H9 (cell line): ENCODE measurements around the gene RXFP1. TPM values are rescaled to one million over a fixed set of nuclear protein-coding genes. Genes with fewer than 3 reads are reported as not detected.

Experiments
- DNase-seq: peaks from one replicate; pipeline ENCODE4 v3.0.0-alpha.2; 2017
- H2AFZ ChIP-seq: one replicate; pipeline ENCODE4 v1.6.1; 2013; ENCODE audit warnings: mild to moderate bottlenecking, low read length, control low read depth, moderate library complexity
- H2AK5ac ChIP-seq: 2 replicates; pipeline ENCODE4 v1.6.1; 2013; ENCODE audit warnings: low read length, control low read depth, mixed read lengths; ENCODE audit not compliant: insufficient read length
- H2BK120ac ChIP-seq: one replicate; pipeline ENCODE4 v1.6.1; 2013; ENCODE audit warnings: low read depth, mild to moderate bottlenecking, low read length, control low read depth, inconsistent platforms; ENCODE audit not compliant: poor library complexity, severe bottlenecking
- H2BK12ac ChIP-seq: 2 replicates; pipeline ENCODE4 v1.6.1; 2013; ENCODE audit warnings: low read length, control low read depth, mixed read lengths, low read depth; ENCODE audit not compliant: insufficient read length
- H2BK15ac ChIP-seq: 2 replicates; pipeline ENCODE4 v1.6.1; 2013; ENCODE audit warnings: low read depth, low read length, control low read depth
- H2BK20ac ChIP-seq: one replicate; pipeline ENCODE4 v1.6.1; 2013; ENCODE audit warnings: low read depth, mild to moderate bottlenecking, low read length, control low read depth, inconsistent platforms; ENCODE audit not compliant: poor library complexity, severe bottlenecking
- H2BK5ac ChIP-seq: 2 replicates; pipeline ENCODE4 v1.6.1; 2013; ENCODE audit warnings: low read length, control low read depth, mixed read lengths; ENCODE audit not compliant: insufficient read length
- H3K14ac ChIP-seq: 2 replicates; pipeline ENCODE4 v1.6.1; 2013; ENCODE audit warnings: low read length, control low read depth; ENCODE audit not compliant: insufficient read depth
- H3K18ac ChIP-seq: 2 replicates; pipeline ENCODE4 v1.6.1; 2013; ENCODE audit warnings: low read depth, mild to moderate bottlenecking, mixed read lengths, low read length, control low read depth; ENCODE audit not compliant: insufficient read length
- H3K23ac ChIP-seq: 2 replicates; pipeline ENCODE4 v1.6.1; 2013; ENCODE audit warnings: low read length, control low read depth, mixed read lengths, low read depth; ENCODE audit not compliant: insufficient read length
- H3K23me2 ChIP-seq: 2 replicates; pipeline ENCODE4 v1.6.1; 2013; ENCODE audit warnings: low read depth, mild to moderate bottlenecking, mixed read lengths, low read length, control low read depth; ENCODE audit not compliant: insufficient read length, poor library complexity, severe bottlenecking
- H3K27ac ChIP-seq: 2 replicates; pipeline ENCODE4 v1.5.1; 2013; ENCODE audit warnings: low read length, control low read depth, mixed read lengths, low read depth; ENCODE audit not compliant: insufficient read length
- H3K27me3 ChIP-seq: 2 replicates; pipeline ENCODE4 v1.6.1; 2013; ENCODE audit warnings: low read length, control low read depth, inconsistent platforms; ENCODE audit not compliant: insufficient read depth
- H3K4ac ChIP-seq: 2 replicates; pipeline ENCODE4 v1.6.1; 2013; ENCODE audit warnings: low read depth, mild to moderate bottlenecking, control low read depth, inconsistent platforms, low read length, moderate library complexity
- H3K4me1 ChIP-seq: 2 replicates; pipeline ENCODE4 v1.6.1; 2013; ENCODE audit warnings: low read length, control low read depth, inconsistent platforms; ENCODE audit not compliant: insufficient read depth
- H3K4me2 ChIP-seq: 2 replicates; pipeline ENCODE4 v1.6.1; 2013; ENCODE audit warnings: low read length, control low read depth, mixed read lengths; ENCODE audit not compliant: insufficient read length, insufficient read depth
- H3K56ac ChIP-seq: 2 replicates; pipeline ENCODE4 v1.6.1; 2013; ENCODE audit warnings: low read depth, mild to moderate bottlenecking, mixed read lengths, low read length, control low read depth; ENCODE audit not compliant: insufficient read length
- H3K79me1 ChIP-seq: 2 replicates; pipeline ENCODE4 v1.6.1; 2013; ENCODE audit warnings: low read depth, mild to moderate bottlenecking, moderate library complexity, low read length, control low read depth, inconsistent platforms; ENCODE audit not compliant: insufficient read depth, poor library complexity, severe bottlenecking
- H3K79me2 ChIP-seq: 2 replicates; pipeline ENCODE4 v1.6.1; 2013; ENCODE audit warnings: low read length, control low read depth, inconsistent platforms; ENCODE audit not compliant: insufficient read depth
- H3K9ac ChIP-seq: 2 replicates; pipeline ENCODE4 v1.6.1; 2013; ENCODE audit warnings: low read length, control low read depth, mixed read lengths; ENCODE audit not compliant: insufficient read length; ENCODE audit errors: extremely low read depth
- H3K9me3 ChIP-seq: one replicate; pipeline ENCODE4 v1.6.1; 2013; ENCODE audit warnings: low read depth, low read length, inconsistent platforms; ENCODE audit not compliant: control insufficient read depth
- H3T11ph ChIP-seq: one replicate; pipeline ENCODE4 v1.6.1; 2013; ENCODE audit warnings: mild to moderate bottlenecking, low read length, control low read depth, inconsistent platforms
- H4K20me1 ChIP-seq: one replicate; pipeline ENCODE4 v1.6.1; 2013; ENCODE audit not compliant: control insufficient read depth, insufficient read length, insufficient read depth
- H4K5ac ChIP-seq: 2 replicates; pipeline ENCODE4 v1.6.1; 2013; ENCODE audit warnings: low read depth, mild to moderate bottlenecking, mixed read lengths, low read length, control low read depth; ENCODE audit not compliant: insufficient read length
- H4K8ac ChIP-seq: replicated peaks from 2 replicates; pipeline ENCODE4 v1.6.1; 2013; ENCODE audit warnings: low read length, control low read depth, mixed read lengths, low read depth; ENCODE audit not compliant: insufficient read length
- H4K91ac ChIP-seq: 2 replicates; pipeline ENCODE4 v1.6.1; 2013; ENCODE audit warnings: low read depth, mild to moderate bottlenecking, moderate library complexity, mixed read lengths, low read length, control low read depth; ENCODE audit not compliant: insufficient read length
- H3K27ac Mint-ChIP-seq, 3 experiments: 2 replicates in 2 of 3; 3 replicates in 1 of 3; pipeline ENCODE4 v1.8.0; 2020 to 2021; ENCODE audit warnings: mixed read lengths in 3 of 3, mild to moderate bottlenecking in 1 of 3, moderate library complexity in 1 of 3
- H3K27me3 Mint-ChIP-seq: 2 replicates; pipeline ENCODE4 v1.8.0; 2021; ENCODE audit warnings: low read depth, mild to moderate bottlenecking, moderate library complexity, mixed read lengths
- H3K36me3 Mint-ChIP-seq, 3 experiments: 2 replicates in 2 of 3; 3 replicates in 1 of 3; pipeline ENCODE4 v1.8.0; 2020 to 2021; ENCODE audit warnings: low read depth in 3 of 3, mixed read lengths in 3 of 3; ENCODE audit not compliant: insufficient read depth in 1 of 3
- H3K4me1 Mint-ChIP-seq, 2 experiments: 2 replicates each; pipeline ENCODE4 v1.8.0; 2020; ENCODE audit warnings: mixed read lengths in 2 of 2
- H3K4me3 Mint-ChIP-seq, 2 experiments: 2 replicates in 1 of 2; 3 replicates in 1 of 2; pipeline ENCODE4 v1.8.0; 2020 to 2021; ENCODE audit warnings: mild to moderate bottlenecking in 2 of 2, mixed read lengths in 2 of 2, moderate library complexity in 1 of 2
- H3K9me3 Mint-ChIP-seq, 2 experiments: 2 replicates in 1 of 2; 3 replicates in 1 of 2; pipeline ENCODE4 v1.8.0; 2020; ENCODE audit warnings: mild to moderate bottlenecking in 2 of 2, mixed read lengths in 2 of 2, moderate library complexity in 1 of 2
- CTCF ChIP-seq: fragments of 200-600 bp; sonication (generic); conservative IDR thresholded peaks from 3 replicates; pipeline ENCODE4 v1.8.0; 2021; ENCODE audit warnings: antibody characterized with exemption, mild to moderate bottlenecking
- WGBS: extraction: QIAGEN DNeasy Blood & Tissue Kit; methylation state at CpG from one replicate; pipeline ENCODE4 v1.1.7; 2013; ENCODE audit warnings: missing lambda C conversion rate, low lambda C conversion rate, mixed read lengths; ENCODE audit not compliant: insufficient read length; ENCODE audit errors: extremely low coverage; 5-methylcytosine and 5-hydroxymethylcytosine counted together
- total RNA-seq: library from RNA; stranded (reverse); gene quantifications from 2 replicates; pipeline ENCODE4 v1.2.1, GENCODE V29; 2021

RXFP1 gene
- total RNA-seq, 1 experiment from 2014 or later = 0.17 TPM

DNA sequence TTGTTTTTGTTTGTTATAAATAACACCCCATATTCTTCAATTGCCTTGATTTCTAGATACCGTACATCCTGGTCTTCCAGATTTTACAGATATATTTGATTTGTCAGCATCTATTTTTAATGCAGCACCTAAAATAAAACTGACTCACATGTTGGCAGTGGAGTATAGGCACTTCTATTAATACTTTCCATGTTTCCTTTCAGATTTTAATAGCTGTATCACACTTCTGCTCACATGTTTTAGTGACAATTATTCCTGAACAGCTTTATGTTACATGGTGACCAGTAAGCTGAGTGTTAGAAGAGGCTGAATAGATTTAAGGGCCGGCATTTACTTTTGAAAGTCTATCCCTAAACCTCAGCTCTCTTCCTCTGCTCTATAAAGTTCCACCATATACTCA is 103.9 kb downstream of the RXFP1 start:
- Histone ChIP-seq H4K5ac (no peak overlapping the region), H2BK12ac (no peak overlapping the region), H2AFZ (no peak overlapping the region), H2BK20ac (no peak overlapping the region), H3K79me1 (no peaks in the 10 kb centered on the region), H2AK5ac (no peak overlapping the region), H2BK5ac (no peak overlapping the region), H3K79me2 (no peaks in the 10 kb centered on the region), H3K4me1 (no peaks in the 10 kb centered on the region; the same call in 1 of the 2 replicates), H3K4me2 (no peak overlapping the region), H3K23ac (no peak overlapping the region), H3K4ac (no peak overlapping the region), H2BK120ac (no peak overlapping the region), H2BK15ac (no peak overlapping the region), H4K91ac (no peak overlapping the region), H3K27me3 (no peaks in the 10 kb centered on the region), H3K27ac (no peak overlapping the region), H3T11ph (no peak overlapping the region), H3K9ac (no peak overlapping the region), H3K56ac (no peak overlapping the region), H3K14ac (no peak overlapping the region), H4K8ac (no peak overlapping the region), H3K23me2 (no peaks in the 10 kb centered on the region), H4K20me1 (no peaks in the 10 kb centered on the region), H3K9me3 (no peaks in the 10 kb centered on the region), H3K18ac (no peak overlapping the region)
- TF ChIP-seq CTCF = no peak
- Mint-ChIP-seq H3K4me3 (no peak overlapping the region), H3K9me3 (no peaks in the 10 kb centered on the region), H3K36me3 (no peaks in the 10 kb centered on the region), H3K27ac (no peak overlapping the region), H3K27me3 (no peaks in the 10 kb centered on the region), H3K4me1 (peaks cover 5 to 12% of the 10 kb centered on the region in 2 experiments; a peak in 3 of 4 replicates)
- DNase-seq = no peak
- no CpG with 5 or more reads among the region's 2 CpGs for WGBS
